Measurements from ENCODE around the gene NAT10.

DNA sequence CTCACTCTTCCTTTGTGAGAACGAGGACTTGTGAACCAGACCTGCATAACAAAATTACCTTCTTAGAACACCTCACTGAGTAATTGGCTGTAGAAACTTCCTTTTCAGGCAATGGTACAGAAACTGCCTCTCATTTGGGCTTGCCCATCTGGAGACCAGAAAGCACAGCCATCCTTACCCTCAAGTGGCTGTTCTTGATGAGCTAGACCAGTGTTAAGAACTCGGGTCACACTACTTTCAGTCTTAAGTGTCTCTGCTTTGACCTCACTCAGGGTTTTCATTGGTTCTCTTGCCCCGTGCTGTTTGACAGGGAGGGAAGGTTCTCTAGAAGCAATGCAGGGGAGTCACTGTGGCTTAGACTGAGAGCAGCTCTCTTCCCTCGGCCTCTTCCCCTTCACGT, 29.3 kb downstream of the NAT10 start:
- TF ChIP-seq GATA2 (IDR thresholded peaks at IDR 0.05; ENCODE audit: low read depth, low read length) = no peak
- no peak for TF ChIP-seq GATA3 (IDR thresholded peaks at IDR 0.05; ENCODE audit: low read depth, low read length)
